Activated CD8-positive, alpha-beta memory T cell treated with anti-CD3 and anti-CD28 coated beads, Interleukin-2, amount 50 U/mL, for 48 hours (primary cell): ENCODE data around the gene SEC22C.

Experiments used
- DNase-seq: peaks from one replicate; pipeline ENCODE4 v3.0.0-alpha.2; 2020

Gene SEC22C

DNA sequence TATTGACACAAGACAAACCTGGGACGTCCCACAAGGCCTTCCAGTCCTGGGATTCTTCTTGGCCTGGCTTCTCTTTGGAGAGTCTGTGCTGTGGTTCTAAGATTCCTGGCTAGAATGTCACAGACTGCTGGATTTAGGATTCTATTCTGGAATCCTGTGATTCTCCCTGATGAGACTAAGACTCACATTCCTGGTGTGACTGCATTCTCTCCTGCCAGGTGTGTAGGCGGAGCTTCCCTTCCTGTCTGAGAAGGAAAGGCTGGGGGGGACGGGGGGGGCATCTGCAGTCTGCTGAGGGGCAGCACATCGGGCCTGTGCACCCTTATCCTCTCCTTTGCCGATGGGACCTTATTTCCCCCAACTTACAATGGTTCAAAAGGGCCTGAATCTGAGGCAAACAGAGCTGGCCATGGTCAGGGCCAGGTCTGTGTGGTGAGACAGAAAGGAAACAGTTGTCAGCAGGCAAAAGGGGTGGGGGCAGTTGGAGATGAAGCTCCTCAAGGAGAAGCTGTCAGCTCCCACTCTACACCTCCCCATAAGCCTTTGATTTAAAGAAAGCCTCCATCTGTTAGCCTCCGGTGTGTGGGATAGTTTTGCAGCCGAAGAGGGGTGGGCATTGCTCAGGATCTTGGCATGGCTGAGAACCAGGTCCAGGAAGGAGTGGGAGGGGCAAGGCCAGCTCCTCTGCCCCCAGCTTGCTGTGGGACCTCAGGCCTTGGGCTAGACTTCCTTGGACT lies 48.4 kb downstream of the SEC22C start:
- no peak for DNase-seq

DNA sequence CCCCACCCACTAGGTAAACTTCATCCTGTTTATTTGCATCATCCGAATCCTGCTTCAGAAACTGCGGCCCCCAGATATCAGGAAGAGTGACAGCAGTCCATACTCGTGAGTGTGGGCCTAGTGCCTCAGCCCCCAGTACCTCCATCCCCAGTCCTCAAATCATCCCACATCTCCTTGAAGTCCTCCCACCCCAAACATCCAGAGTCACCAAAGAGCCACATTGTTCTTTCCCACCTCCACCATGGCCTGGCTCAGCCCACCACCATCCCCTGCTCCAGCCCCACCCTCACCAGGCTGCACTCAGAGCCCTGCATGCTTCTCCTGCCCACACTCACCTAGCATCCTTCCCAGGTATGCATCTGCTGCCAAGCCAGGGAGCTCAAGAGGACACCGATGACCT lies 49.5 kb downstream of the SEC22C start:
- no peak for DNase-seq

DNA sequence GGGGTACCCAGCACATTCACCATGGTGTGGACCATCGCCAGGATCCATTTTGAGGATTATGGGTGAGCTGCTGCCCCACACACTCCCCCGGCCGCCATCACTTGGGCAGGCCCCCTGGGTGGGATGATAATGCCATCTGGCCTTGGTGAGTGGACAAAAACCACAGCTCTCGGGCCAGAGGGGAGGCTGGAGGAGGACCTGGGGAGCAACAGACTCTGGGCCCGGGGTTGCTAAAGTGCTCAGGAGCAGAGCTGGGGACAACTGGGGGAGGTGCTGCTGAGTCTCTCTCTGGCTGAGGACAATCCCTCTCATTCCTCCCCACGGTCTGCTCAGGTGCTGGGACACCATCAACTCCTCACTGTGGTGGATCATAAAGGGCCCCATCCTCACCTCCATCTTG lies 50.3 kb downstream of the SEC22C start:
- DNase-seq: no peak

GRCh38 chr3:42530073-42530472 lies 51.7 kb downstream of the SEC22C start:
- DNase-seq: no peak

DNA sequence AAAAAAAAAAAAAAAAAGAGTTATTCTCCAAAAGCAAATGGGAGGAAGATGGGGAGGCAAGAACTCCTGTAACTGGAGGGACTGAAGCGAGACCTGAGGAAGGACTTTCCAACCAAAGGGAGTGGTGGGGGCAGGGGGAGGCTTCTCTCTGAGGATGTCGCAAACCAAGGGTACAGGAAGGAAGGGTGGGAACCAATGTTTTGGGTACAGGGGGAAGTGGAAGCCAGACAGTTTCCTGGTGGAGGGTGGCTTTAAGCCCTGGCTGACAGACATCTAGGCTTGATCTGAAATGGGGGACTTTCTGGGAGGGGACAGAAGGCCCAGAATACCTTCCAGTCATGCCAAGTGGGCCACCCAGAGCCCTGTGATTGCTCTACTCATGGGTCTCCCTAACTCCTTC lies 52.3 kb downstream of the SEC22C start:
- DNase-seq: no peak

- DNase-seq: no peak
Measured at GRCh38 chr3:42527368-42527917, 54.3 kb downstream of the SEC22C start.

- DNase-seq: peak; percentile 75
Measured at GRCh38 chr3:42526616-42527367, 55.0 kb downstream of the SEC22C start.

GRCh38 chr3:42525736-42526345 lies 55.9 kb downstream of the SEC22C start:
- DNase-seq: no peak

DNA sequence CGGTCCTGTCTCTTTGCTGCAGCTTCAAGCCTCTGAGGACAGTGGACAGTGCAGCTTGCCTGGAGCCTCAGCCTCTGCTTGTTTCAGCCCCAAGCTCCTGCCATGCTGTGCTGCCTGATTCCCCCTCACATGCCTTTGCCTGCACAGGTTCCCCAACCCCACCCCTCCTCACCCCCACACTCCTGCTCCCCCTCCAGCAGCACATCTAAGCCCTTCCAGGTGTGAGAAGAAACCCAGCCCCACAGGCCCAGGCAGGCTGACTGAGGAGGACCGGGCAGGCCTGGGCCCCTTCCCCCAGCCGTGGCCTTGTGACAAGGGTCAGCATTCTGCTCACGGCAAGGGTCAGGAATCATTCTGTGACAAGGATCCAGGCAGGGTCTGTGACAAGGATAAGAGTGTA lies 56.6 kb downstream of the SEC22C start:
- no peak for DNase-seq

DNA sequence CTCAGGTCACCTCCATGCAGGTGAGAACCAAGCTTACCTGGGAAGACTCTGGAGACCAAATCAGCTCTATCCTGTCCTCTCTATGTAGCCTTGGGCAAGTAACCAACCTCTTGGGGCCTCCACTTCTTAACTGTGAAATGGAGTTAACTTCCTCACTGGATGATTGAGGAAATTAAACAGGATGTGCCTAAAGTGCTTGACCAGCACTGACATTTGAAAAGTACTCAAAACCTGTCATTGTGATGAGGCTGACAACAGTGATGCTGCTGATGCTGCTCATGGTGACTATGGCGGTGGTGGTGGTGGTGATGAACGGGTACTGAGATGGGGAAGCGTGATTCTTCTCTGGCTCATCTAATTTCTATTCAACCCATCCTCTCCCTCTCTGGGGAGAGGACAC lies 57.0 kb downstream of the SEC22C start:
- DNase-seq: no peak

- DNase-seq: no peak
Measured at GRCh38 chr3:42520906-42521305, 60.9 kb downstream of the SEC22C start.

- DNase-seq: no peak
Measured at GRCh38 chr3:42520336-42520735, 61.4 kb downstream of the SEC22C start.

GRCh38 chr3:42519568-42519962 lies 62.2 kb downstream of the SEC22C start:
- DNase-seq: no peak

GRCh38 chr3:42518800-42519567 lies 62.8 kb downstream of the SEC22C start:
- DNase-seq: no peak

DNA sequence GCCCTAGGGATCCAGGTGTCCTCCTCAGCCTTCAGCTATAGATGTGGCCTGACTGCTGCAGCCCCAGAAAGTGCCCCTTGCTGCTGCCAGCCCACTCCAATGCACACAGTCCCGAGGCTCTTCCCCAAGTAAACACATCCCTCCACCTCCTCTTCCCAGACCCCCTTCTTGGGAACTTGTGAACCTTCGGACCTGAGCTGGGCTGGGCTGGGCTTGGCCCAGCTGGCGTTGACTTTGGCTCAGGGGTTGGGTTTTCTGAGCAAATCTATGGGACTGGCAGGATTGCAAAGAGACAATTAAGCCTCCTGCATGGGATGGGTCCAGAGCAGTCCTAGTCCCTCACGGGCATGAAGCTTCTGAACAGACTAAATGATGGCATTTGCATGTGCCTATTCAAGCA lies 64.7 kb downstream of the SEC22C start:
- no peak for DNase-seq

GRCh38 chr3:42516443-42516842 lies 65.3 kb downstream of the SEC22C start:
- DNase-seq: no peak

DNA sequence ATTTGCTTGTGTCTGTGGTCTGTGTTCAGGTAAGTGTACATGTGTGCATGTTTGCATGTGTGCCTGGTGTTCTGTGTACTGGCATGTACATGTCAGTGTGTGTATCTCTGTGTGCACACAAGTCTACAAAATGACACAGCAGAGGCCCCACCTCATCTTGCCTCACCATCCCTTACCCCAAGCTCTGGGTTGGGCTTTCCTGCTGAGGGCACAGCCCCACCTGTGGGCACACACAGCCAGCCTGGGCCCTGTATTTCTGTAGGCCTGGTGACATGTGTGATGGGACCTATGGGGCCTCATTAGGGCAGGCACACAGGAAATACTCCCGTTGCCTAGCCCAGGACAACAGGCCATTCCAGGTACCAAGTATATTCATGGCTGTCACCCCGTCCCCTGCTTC lies 65.8 kb downstream of the SEC22C start:
- DNase-seq: no peak

- no peak for DNase-seq
Measured at GRCh38 chr3:42515391-42515916, 66.3 kb downstream of the SEC22C start.

DNA sequence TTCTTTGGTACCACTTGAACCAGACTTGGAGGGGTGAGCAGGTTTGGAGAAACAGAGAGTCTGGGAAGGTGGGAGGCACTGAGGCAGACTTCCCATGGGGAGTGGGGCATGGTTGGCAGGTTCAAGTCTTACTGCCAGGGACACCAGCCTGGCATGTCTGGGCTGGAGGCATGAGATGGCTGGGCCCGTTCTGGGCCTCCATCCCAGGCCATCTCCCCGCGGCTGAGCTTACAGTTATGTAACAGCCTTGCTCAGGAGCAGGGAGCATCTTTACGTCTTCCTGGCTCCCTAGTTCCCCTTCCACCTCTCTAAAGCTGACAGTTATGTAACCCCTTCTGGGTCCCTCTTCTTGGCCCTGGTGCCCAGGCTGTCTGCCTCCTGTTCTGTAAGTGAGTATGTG lies 66.9 kb downstream of the SEC22C start:
- DNase-seq: no peak

GRCh38 chr3:42513521-42513920 lies 68.2 kb downstream of the SEC22C start:
- DNase-seq: no peak

DNA sequence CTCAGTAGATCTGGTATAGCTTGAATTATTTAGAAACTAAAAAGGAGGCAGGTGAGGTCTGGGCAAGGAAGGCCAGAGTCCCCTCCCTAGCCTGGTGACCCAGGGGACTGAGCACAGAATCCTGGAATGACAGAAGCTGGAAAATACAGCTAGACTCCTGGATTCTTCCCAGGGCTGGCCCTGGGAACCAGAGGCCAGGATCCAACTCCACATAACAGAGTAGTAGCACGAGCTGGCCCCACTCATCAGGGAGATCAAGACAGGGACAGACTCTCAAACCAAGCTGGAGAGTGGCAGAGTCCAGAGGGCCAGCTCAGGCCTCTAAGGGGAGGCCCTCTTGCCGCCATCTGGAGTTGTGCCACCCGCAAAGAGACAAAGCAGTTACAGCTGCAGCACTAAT lies 68.6 kb downstream of the SEC22C start:
- no peak for DNase-seq

DNA sequence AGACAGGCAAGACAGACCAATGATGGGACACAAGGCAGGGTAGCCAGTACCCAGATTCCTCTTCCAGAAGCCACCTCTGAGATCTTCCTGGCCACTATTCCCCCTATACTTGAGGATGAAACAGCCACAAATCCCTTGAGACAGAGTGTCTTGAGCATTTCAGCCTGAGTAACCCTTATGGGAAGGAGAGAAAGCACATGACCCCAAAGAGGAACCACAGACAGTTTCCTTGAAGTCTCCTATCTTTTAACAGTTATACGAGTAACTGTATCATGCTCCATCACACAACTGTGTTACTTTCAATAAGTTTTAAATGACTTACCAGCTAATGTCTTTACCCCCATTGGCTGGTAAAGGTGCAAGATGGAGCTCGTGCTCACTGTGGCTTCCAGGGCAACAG lies 70.0 kb downstream of the SEC22C start:
- no peak for DNase-seq

GRCh38 chr3:42511201-42511600 lies 70.6 kb downstream of the SEC22C start:
- DNase-seq: no peak
